GM21529 (cell line): ENCODE measurements around the gene FBXW10B.
"Not testable (repeated sequence)": the region's sequence is repeated elsewhere in the genome, so short reads cannot be mapped to it uniquely, and the experiment has no call there.

Source experiments
- ATAC-seq: cut with Tn5 transposase; IDR thresholded peaks from one replicate; pipeline ENCODE4 v1.9.1; 2021; ENCODE audit not compliant: unreplicated experiment

The FBXW10B gene, protein sequence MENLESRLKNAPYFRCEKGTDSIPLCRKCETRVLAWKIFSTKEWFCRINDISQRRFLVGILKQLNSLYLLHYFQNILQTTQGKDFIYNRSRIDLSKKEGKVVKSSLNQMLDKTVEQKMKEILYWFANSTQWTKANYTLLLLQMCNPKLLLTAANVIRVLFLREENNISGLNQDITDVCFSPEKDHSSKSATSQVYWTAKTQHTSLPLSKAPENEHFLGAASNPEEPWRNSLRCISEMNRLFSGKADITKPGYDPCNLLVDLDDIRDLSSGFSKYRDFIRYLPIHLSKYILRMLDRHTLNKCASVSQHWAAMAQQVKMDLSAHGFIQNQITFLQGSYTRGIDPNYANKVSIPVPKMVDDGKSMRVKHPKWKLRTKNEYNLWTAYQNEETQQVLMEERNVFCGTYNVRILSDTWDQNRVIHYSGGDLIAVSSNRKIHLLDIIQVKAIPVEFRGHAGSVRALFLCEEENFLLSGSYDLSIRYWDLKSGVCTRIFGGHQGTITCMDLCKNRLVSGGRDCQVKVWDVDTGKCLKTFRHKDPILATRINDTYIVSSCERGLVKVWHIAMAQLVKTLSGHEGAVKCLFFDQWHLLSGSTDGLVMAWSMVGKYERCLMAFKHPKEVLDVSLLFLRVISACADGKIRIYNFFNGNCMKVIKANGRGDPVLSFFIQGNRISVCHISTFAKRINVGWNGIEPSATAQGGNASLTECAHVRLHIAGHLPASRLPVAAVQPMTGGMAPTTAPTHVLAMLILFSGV

GRCh38 chr17:15619331-15620058 is at the start of gene FBXW10B:
TSS of gene FBXW10B (minus strand) at chr17:15619704. CDS start at chr17:15619512, 192 bp downstream.
- not testable (repeated sequence) for ATAC-seq

DNA sequence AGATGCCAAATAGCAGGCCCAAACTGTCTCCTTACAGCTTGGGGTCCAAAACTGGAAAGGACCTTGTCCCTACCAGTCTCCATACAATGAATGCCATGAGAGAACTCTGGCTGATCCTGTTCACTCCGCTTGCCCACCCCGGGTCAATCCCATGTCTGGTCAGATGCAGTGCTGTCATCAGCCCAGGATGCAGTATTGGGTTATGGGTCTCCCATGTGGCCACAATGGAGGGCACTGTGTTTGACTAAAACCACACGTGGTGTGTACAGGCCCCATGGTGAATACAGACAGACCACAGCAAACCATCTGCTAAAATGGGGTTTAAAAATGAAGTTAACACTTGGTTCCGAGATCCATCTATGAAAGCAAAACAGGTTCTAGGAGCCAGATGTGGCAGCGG is 44.2 kb upstream of the FBXW10B start:
- no peak for ATAC-seq

DNA sequence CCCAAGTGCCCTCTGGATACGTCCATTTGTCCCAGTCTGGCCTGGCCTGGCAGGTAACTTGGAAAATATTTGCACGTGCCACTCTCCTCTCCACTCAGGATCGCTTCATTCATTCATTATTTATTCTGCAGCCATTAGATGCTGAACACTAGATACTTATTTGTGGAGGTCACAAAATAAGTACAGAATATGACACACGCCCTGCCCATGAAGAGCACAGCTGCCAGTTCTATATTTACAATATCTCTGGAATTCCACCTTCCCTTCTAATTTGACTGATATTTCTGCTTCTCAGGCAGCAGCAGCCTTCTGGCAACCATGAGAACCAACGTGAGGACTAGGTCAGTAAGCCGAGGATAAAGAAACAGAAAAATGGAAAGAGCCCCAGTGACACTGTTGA is 43.7 kb upstream of the FBXW10B start:
- no peak for ATAC-seq

GRCh38 chr17:15662681-15663080 is 43.2 kb upstream of the FBXW10B start:
- no peak for ATAC-seq

DNA sequence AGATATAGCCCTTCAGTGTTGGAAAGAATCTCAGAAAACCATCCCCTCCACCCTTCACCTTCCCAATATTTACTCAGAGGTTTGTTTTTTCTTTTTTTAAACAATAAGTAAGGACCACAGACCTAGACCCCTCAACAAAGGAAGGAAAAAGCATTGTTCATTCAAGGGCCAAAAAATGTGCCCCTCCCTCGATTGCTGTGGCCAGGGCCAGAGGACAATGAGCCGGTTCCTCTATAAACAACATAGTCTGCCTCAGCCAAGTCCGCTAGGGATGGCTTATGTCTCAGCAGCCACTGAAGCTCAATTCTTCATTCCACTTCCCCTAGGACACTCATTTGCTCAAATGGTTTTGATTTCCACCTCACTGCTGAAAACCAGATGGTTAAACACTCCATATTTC is 40.6 kb upstream of the FBXW10B start:
- no peak for ATAC-seq

- no peak for ATAC-seq
Observed at GRCh38 chr17:15659663-15660062, 40.2 kb upstream of the FBXW10B start.

GRCh38 chr17:15659236-15659635 is 39.7 kb upstream of the FBXW10B start:
- no peak for ATAC-seq

GRCh38 chr17:15658296-15658695 is 38.8 kb upstream of the FBXW10B start:
- ATAC-seq: no peak

DNA sequence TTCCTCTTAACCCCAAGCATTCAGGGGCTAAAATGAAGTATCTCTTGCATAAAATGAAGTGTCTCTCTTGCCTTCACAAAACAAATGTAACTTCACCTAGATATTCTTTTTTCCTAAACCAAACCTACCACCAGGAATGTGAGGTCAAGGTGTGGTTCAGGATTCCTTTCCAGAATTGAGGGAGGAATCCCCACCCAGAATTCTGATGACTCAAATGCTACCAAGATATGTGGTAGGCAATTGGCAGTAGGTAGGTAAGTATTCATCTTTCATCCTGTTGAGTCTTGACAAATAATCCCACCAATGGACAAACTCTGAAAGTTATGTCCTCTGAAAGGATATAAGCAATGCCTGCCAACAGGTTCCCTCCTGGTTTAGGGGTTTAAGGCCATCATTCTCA is 38.4 kb upstream of the FBXW10B start:
- ATAC-seq: no peak

DNA sequence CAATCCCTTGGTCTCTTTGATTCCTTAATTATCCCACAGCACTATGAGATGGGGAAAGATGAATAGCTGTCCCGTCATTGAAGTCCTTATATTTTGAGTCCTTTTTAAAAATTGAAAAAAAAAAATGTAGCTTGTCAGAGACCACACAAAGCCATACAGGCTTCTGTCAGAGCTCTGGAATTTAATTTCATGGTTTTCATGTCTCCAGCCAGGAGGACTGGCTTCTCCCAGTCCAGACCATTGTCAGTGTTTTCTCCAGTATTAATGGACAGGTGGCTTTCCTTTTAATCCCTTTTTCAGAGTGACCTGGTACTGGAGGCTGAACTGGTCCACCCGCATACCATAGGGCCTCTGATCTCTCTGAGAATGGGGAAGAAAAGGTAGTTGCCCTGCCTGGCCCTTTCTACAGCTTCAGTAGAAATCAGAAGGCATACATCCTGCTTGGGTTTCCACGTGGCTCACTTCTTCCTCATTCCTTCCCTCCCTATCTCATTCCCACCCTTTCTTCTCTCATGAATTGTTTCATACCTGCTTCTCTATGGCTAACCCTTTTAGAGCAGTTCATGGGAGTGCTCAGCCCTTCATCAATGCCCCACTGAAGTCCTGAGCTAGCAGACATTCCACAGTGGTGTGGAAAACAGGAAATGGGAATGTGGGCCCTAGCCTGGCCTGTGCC is 35.5 kb upstream of the FBXW10B start:
- no peak for ATAC-seq

DNA sequence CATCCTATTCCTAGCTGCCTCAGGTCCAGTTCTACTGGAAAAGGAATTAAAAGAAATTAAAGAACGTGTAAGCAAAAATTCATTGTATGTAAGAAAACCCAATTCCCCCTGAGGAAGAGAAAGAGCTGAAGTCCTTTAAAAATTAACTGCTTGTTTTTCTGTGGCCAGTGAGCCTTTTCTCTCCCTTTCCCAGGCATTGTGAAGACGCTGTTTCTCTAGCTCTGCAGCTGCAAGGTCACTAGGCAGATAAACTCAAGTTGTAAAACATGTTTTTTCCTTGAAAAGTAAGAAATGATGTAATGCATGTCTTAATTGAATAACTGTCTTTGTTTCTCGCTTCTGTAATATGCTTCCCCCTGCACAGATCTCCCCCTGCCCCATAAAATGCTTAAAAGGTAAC is 34.9 kb upstream of the FBXW10B start:
- ATAC-seq: not testable (repeated sequence)

DNA sequence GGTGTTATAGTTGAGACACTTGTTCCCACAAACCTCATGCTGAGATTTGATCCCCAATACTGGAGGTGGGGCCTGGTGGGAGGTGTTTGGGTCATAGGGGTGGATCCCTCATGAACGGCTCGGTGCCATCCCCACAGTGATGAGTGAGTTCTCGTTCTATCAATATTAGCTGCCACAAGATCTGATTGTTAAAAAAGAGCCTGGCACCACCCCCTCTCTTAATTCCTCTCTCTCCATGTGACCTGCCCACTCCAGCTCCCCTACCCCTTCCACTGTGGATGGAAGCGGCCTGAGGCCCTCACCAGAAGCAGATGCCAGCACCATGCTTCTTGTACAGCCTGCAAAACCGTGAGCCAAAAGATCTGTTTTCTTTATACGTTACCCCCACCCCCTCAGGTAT is 33.5 kb upstream of the FBXW10B start:
- no peak for ATAC-seq

- ATAC-seq: peak; percentile 90
Observed at GRCh38 chr17:15651583-15652110, 32.1 kb upstream of the FBXW10B start.

GRCh38 chr17:15650741-15651582 is 31.5 kb upstream of the FBXW10B start:
- ATAC-seq: no peak

GRCh38 chr17:15649861-15650421 is 30.4 kb upstream of the FBXW10B start:
- no peak for ATAC-seq

DNA sequence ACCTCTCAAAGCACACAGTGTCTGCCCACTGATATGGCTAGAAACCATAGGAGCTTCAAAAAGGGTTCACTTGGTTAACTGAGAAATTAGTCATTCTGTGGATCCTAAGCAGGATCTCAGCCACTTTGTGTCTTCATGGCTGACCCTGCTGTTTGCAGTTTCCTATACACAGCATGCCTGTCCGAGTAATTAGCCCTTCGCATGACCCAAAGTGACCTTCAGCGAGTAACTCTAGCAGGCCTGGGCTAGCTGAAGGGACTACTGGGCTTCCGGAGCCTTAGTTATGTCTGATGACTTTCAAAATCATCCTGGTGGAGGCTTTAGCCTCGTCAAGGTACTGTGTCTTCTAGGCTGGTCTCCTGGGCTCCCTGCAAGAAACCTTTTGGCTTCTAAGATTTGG is 28.9 kb upstream of the FBXW10B start:
- ATAC-seq: no peak

GRCh38 chr17:15645942-15646312 is 26.4 kb upstream of the FBXW10B start:
- ATAC-seq: peak; percentile 34

- ATAC-seq: peak; percentile 58
Observed at GRCh38 chr17:15645099-15645941, 25.8 kb upstream of the FBXW10B start.
